ENCODE results near the gene ECHS1.

Gene ECHS1

DNA sequence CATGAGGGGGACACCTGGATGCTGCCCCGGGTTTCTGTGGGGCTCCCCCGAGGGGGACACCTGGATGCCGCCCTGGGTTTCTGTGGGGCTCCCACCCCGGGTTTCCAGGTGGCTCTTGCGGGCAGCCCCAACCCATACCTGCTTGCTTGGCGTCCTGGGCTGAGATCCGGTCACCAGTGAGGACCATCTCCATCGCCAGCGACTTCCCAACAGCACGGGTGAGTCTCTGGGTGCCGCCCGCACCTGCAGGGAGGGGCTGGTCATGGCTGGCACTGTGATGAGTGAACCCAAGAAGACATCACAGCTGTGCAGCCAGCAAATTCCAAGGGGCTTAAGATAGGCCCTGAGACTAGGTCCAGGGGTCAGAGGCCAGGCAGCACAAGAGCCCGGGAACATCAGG is 6.4 kb downstream of the ECHS1 start:
- Histone ChIP-seq H3K9ac (ENCODE audit: low read length) (no peak overlapping the region), H2AFZ (ENCODE audit: low read length) (no peak overlapping the region), H3K9me2 (ENCODE audit: low read depth, low read length) (no peaks in the 10 kb centered on the region), H3K9me3 (ENCODE audit: low read length) (no peaks in the 10 kb centered on the region), H3K4me1 (ENCODE audit: insufficient read depth, low read length, severe bottlenecking) (peaks cover under 1% of the 10 kb centered on the region), H3K4me3 (ENCODE audit: low read depth, low read length, poor library complexity, severe bottlenecking) (no peak overlapping the region), H3K27ac (ENCODE audit: low read depth, low read length, poor library complexity, severe bottlenecking) (no peak overlapping the region), H3K4me2 (ENCODE audit: low read length) (no peak overlapping the region), H3F3A (ENCODE audit: insufficient read depth, low read length) (no peaks in the 10 kb centered on the region), H3K27me3 (ENCODE audit: insufficient read depth, low read length) (no peaks in the 10 kb centered on the region), H3K79me2 (ENCODE audit: insufficient read depth, low read length) (no peaks in the 10 kb centered on the region), H3K36me3 (ENCODE audit: insufficient read depth, low read length) (peaks cover 37% of the 10 kb centered on the region), H4K20me1 (ENCODE audit: insufficient read depth, low read length) (no peaks in the 10 kb centered on the region)
- no peak for TF ChIP-seq EZH2 (IDR thresholded peaks at IDR 0.05; ENCODE audit: borderline replicate concordance, low read length)
- TF ChIP-seq, protein P1, sequence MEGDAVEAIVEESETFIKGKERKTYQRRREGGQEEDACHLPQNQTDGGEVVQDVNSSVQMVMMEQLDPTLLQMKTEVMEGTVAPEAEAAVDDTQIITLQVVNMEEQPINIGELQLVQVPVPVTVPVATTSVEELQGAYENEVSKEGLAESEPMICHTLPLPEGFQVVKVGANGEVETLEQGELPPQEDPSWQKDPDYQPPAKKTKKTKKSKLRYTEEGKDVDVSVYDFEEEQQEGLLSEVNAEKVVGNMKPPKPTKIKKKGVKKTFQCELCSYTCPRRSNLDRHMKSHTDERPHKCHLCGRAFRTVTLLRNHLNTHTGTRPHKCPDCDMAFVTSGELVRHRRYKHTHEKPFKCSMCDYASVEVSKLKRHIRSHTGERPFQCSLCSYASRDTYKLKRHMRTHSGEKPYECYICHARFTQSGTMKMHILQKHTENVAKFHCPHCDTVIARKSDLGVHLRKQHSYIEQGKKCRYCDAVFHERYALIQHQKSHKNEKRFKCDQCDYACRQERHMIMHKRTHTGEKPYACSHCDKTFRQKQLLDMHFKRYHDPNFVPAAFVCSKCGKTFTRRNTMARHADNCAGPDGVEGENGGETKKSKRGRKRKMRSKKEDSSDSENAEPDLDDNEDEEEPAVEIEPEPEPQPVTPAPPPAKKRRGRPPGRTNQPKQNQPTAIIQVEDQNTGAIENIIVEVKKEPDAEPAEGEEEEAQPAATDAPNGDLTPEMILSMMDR (IDR thresholded peaks at IDR 0.05; ENCODE audit: low read length): no peak

DNA sequence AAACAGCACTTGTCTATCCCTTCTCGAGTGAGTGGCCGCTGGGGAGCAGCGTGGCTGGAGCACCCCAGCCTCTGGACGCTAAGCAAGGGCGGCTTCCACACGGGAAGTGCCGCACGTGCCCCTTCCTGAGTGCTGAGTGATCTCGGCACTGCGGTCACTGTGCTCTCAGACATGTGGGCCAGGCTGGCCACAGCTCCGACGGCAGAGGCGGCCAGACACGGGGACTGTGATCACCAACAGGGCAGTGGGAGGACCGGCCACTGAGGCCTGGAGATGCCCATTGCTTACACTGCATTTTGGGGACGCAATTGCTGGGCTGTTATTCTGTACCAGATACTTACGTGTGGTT is 7.0 kb downstream of the ECHS1 start:
- Histone ChIP-seq H3K4me3 (ENCODE audit: low read depth, low read length, poor library complexity, severe bottlenecking) (no peak overlapping the region), H3K9me2 (ENCODE audit: low read depth, low read length) (no peaks in the 10 kb centered on the region), H3K27me3 (ENCODE audit: insufficient read depth, low read length) (no peaks in the 10 kb centered on the region), H3K4me1 (ENCODE audit: insufficient read depth, low read length, severe bottlenecking) (no peaks in the 10 kb centered on the region), H3K36me3 (ENCODE audit: insufficient read depth, low read length) (peaks cover 37% of the 10 kb centered on the region), H4K20me1 (ENCODE audit: insufficient read depth, low read length) (no peaks in the 10 kb centered on the region), H3K4me2 (ENCODE audit: low read length) (no peak overlapping the region), H3K9me3 (ENCODE audit: low read length) (no peaks in the 10 kb centered on the region), H3F3A (ENCODE audit: insufficient read depth, low read length) (no peaks in the 10 kb centered on the region), H3K27ac (ENCODE audit: low read depth, low read length, poor library complexity, severe bottlenecking) (no peak overlapping the region), H3K9ac (ENCODE audit: low read length) (no peak overlapping the region), H3K79me2 (ENCODE audit: insufficient read depth, low read length) (no peaks in the 10 kb centered on the region), H2AFZ (ENCODE audit: low read length) (no peak overlapping the region)
- TF ChIP-seq EZH2 (IDR thresholded peaks at IDR 0.05; ENCODE audit: borderline replicate concordance, low read length): no peak
- TF ChIP-seq, protein P1 (IDR thresholded peaks at IDR 0.05; ENCODE audit: low read length): no peak

DNA sequence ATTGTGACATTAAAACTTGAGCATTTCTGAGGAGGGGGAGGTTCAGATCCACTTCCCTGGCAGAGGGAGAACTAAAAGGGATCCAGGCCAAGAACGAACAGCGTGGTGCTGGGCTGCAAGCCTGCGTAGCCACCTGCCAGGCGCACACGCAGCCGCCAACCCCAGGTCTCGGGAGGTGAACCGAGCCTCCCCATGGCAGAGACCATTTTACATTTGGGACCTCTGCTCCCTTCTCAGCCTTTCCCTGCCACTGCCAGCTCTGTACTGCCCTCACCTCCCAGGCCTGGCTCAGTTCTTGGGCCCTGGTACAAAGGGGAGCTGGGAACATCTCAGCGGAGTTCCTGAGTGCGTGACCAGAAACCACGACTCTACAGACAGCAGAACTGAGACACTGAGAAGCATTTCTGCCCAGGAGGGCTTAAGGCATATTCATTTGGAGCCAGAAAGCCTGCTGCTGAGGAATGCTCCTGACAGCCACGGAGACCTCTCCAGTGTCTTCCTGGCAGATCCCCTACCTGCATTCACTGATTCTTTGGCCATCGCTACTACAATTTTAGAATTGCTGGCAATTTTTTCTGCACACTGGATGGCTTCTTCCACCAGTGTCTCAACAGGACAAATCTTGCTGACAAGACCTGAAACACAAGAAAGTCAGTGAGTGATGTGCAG is 7.6 kb downstream of the ECHS1 start:
- peaks cover 37% of the 10 kb centered on the region for H3K36me3 ChIP-seq (ENCODE audit: insufficient read depth, low read length)
- no peaks in the 10 kb centered on the region for H3K4me1 ChIP-seq (ENCODE audit: insufficient read depth, low read length, severe bottlenecking)
- no peaks in the 10 kb centered on the region for H3K27me3 ChIP-seq (ENCODE audit: insufficient read depth, low read length)
- H3K4me3 ChIP-seq (ENCODE audit: low read depth, low read length, poor library complexity, severe bottlenecking): no peak overlapping the region
- H3K9me2 ChIP-seq (ENCODE audit: low read depth, low read length): no peaks in the 10 kb centered on the region
- no peak overlapping the region for H3K27ac ChIP-seq (ENCODE audit: low read depth, low read length, poor library complexity, severe bottlenecking)
- no peak overlapping the region for H3K9ac ChIP-seq (ENCODE audit: low read length)
- no peaks in the 10 kb centered on the region for H3K9me3 ChIP-seq (ENCODE audit: low read length)
- no peak for TF ChIP-seq EZH2 (IDR thresholded peaks at IDR 0.05; ENCODE audit: borderline replicate concordance, low read length)
- TF ChIP-seq, protein P1 (IDR thresholded peaks at IDR 0.05; ENCODE audit: low read length): no peak
- H3F3A ChIP-seq (ENCODE audit: insufficient read depth, low read length): no peaks in the 10 kb centered on the region
- no peaks in the 10 kb centered on the region for H4K20me1 ChIP-seq (ENCODE audit: insufficient read depth, low read length)
- H3K4me2 ChIP-seq (ENCODE audit: low read length): no peak overlapping the region
- no peaks in the 10 kb centered on the region for H3K79me2 ChIP-seq (ENCODE audit: insufficient read depth, low read length)
- H2AFZ ChIP-seq (ENCODE audit: low read length): no peak overlapping the region
